Measurements from ENCODE around the gene ACADSB.

Gene ACADSB

GRCh38 chr10:123092635-123093414 is 84.0 kb downstream of the ACADSB start:
- DNase-seq (ENCODE audit: low read depth, low spot score), result no peak
- H3K27ac ChIP-seq, result no peak overlapping the region

GRCh38 chr10:123093489-123093888 is 84.7 kb downstream of the ACADSB start:
- no peak for DNase-seq (ENCODE audit: low read depth, low spot score)
- no peak overlapping the region for H3K27ac ChIP-seq

DNA sequence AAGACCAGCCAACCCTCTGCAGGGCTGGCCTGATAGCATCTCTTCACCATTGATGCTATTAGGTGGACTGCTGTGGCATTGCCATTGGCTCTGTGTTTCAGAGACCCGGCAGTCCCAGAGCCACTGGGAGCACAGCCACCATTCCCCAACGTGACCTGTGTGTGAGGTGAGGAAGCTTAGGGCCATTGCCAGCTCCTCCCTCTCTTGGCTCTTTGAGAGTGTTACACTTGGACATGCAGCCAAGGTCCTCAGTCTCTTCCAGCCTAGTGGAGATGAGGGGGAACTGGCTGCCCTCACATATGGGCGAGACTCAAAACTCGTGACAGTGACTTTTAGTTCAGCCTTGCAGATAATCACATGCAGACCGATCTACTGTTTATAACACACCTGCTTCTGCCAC is 87.6 kb downstream of the ACADSB start:
- no peak overlapping the region for H3K27ac ChIP-seq
- no peak for DNase-seq (ENCODE audit: low read depth, low spot score)

- H3K27ac ChIP-seq, result no peak overlapping the region
- no peak for DNase-seq (ENCODE audit: low read depth, low spot score)
Measured at GRCh38 chr10:123097039-123097438, 88.2 kb downstream of the ACADSB start.

DNA sequence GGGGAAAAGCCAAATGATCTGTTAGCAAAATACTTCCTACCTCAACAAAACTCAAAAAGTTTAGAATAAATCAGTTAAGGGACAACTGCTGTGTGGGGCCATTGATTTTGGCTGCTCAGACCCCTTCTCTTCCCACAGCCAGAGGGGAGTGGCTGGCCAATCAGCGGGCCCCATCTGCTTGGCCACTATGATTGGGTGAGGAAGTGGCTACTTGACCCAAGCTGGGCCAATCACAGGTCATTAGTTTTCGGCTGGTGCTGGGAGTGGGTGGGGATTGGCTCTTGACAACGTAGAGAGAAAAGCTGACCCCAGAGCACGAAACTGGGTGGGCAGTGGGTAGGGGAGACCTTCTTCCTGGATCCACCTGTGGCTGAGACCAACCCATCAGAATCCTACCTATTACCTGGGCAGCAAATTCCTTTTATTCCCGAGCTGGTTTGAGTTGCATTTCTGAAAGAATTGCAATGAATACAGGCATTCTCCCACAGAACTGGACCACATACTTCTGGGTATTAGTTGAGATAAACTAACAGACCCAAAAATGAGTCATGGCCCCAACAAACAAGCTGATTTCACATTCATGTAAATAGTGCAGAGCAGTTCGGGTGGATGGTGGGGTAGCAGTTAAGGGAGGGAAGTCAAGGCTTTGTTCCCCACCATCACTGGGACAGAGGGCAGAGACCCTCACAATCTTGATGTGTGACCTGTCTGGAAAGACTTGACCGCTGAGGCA is 91.4 kb downstream of the ACADSB start:
- no peak overlapping the region for H3K27ac ChIP-seq
- no peak for DNase-seq (ENCODE audit: low read depth, low spot score)

DNA sequence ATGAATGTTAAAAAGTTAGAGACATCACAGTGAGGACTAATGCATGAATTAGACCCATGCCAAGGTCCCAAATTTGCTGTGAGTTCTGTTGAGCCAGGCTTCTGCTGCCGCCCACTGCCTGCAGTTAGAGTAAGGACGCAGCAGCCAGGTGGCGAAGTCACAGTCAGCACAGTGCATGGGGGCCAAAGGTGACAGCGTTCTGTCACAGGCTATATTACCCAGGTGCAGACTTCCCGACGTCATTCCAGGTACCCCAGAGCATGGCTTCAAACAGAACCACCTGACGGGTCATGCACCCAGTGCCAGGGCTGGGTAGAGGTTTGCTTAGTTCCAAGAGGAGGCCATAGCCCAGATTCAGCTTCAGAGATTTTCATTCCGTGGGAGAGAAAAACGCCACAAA is 93.1 kb downstream of the ACADSB start:
- no peak overlapping the region for H3K27ac ChIP-seq
- no peak for DNase-seq (ENCODE audit: low read depth, low spot score)

DNA sequence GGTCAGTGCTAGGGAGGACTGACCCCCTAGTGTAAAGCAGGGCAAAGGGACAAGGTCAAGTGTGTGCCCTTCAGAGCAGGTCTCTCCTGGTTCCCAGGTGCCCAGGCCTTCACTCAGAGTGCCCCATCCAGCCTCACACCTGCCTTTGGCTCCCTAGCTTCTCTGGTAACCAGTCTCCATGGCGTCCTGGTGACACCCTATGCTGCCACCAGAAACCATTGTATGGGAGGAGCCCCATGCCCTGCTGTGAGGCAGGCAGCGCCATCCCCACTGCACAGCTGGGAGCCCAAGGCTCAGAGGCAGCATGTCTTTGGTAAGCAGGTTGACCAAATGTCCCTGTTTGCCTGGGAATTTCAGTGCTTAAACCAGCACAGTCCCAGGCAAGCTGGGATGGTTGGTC is 93.9 kb downstream of the ACADSB start:
- H3K27ac ChIP-seq, result no peak overlapping the region
- DNase-seq (ENCODE audit: low read depth, low spot score), result no peak

GRCh38 chr10:123103944-123104343 is 95.1 kb downstream of the ACADSB start:
- DNase-seq (ENCODE audit: low read depth, low spot score), result no peak
- H3K27ac ChIP-seq, result peak overlapping the region; percentile 4

All from epithelial cell of prostate (primary cell).